ENCODE results near the gene CLASP2. TPM values are rescaled to one million over a fixed set of nuclear protein-coding genes. Genes with fewer than 3 reads are reported as not detected.

CLASP2 gene
- total RNA-seq, 1 experiment from 2014 or later: 58.9 TPM

GRCh38 chr3:33581666-33582065, 136.4 kb downstream of the CLASP2 start:
- POLR2A ChIA-PET: no interaction called here
- no TSS peak for BruUV-seq (replicated peaks)

GRCh38 chr3:33579840-33580239, 138.2 kb downstream of the CLASP2 start:
- intact Hi-C loops (cut with micrococcal nuclease): no loop called here
- POLR2A ChIA-PET: no interaction called here
- peaks cover 43% of the 10 kb centered on the region for H3K36me3 Mint-ChIP-seq (ENCODE audit: insufficient read depth, unreplicated experiment)

More at GRCh38 chr3:33581666-33582065, 136.4 kb downstream of the CLASP2 start:
- Mint-ChIP-seq H3K4me3 (ENCODE audit: unreplicated experiment) (no peak overlapping the region), H3K4me1 (ENCODE audit: insufficient read depth, unreplicated experiment) (peaks cover 10% of the 10 kb centered on the region), H3K27ac (ENCODE audit: low read depth, unreplicated experiment) (no peak overlapping the region), H3K27me3 (ENCODE audit: insufficient read depth, unreplicated experiment) (no peaks in the 10 kb centered on the region), H3K9me3 (ENCODE audit: unreplicated experiment) (no peaks in the 10 kb centered on the region), H3K36me3 (ENCODE audit: insufficient read depth, unreplicated experiment) (peaks cover 36% of the 10 kb centered on the region)
- no peak for DNase-seq (ENCODE audit: unreplicated experiment)
- TF ChIP-seq CTCF (IDR thresholded peaks at IDR 0.05; ENCODE audit: unreplicated experiment): no peak
- intact Hi-C loops (cut with micrococcal nuclease): no loop called here
- CTCF ChIA-PET: interaction anchor here (0.8 kb wide), 1 partner anchor 63 kb away, joined by 3 read pairs; no protein-coding TSS in a partner anchor

GRCh38 chr3:33579178-33579510, 138.9 kb downstream of the CLASP2 start:
- intact Hi-C loops (cut with micrococcal nuclease): no loop called here
- POLR2A ChIA-PET: no interaction called here
- CTCF ChIA-PET: interaction anchor here (0.9 kb wide), 1 partner anchor 309 kb away, joined by 3 read pairs; no protein-coding TSS in a partner anchor
- Mint-ChIP-seq H3K27ac (ENCODE audit: low read depth, unreplicated experiment) (peak overlapping the region; percentile 57), H3K4me1 (ENCODE audit: insufficient read depth, unreplicated experiment) (peaks cover 10% of the 10 kb centered on the region), H3K36me3 (ENCODE audit: insufficient read depth, unreplicated experiment) (peaks cover 41% of the 10 kb centered on the region), H3K9me3 (ENCODE audit: unreplicated experiment) (no peaks in the 10 kb centered on the region), H3K4me3 (ENCODE audit: unreplicated experiment) (no peak overlapping the region), H3K27me3 (ENCODE audit: insufficient read depth, unreplicated experiment) (no peaks in the 10 kb centered on the region)
- BruUV-seq (replicated peaks): no TSS peak
- TF ChIP-seq CTCF (IDR thresholded peaks at IDR 0.05; ENCODE audit: unreplicated experiment): no peak
- no peak for DNase-seq (ENCODE audit: unreplicated experiment)

More at GRCh38 chr3:33579840-33580239, 138.2 kb downstream of the CLASP2 start:
- H3K27me3 Mint-ChIP-seq (ENCODE audit: insufficient read depth, unreplicated experiment): no peaks in the 10 kb centered on the region
- TF ChIP-seq CTCF (IDR thresholded peaks at IDR 0.05; ENCODE audit: unreplicated experiment): no peak
- H3K4me1 Mint-ChIP-seq (ENCODE audit: insufficient read depth, unreplicated experiment): peaks cover 10% of the 10 kb centered on the region
- no peak overlapping the region for H3K4me3 Mint-ChIP-seq (ENCODE audit: unreplicated experiment)
- no peak for DNase-seq (ENCODE audit: unreplicated experiment)
- H3K27ac Mint-ChIP-seq (ENCODE audit: low read depth, unreplicated experiment): peak overlapping the region; percentile 57
- CTCF ChIA-PET: interaction anchor here (0.7 to 0.9 kb wide), 2 partner anchors 190 to 309 kb away, joined by 3 read pairs; no protein-coding TSS in a partner anchor
- no TSS peak for BruUV-seq (replicated peaks)
- H3K9me3 Mint-ChIP-seq (ENCODE audit: unreplicated experiment): no peaks in the 10 kb centered on the region

GRCh38 chr3:33578325-33579177, 139.5 kb downstream of the CLASP2 start:
- no peak for TF ChIP-seq CTCF (IDR thresholded peaks at IDR 0.05; ENCODE audit: unreplicated experiment)
- intact Hi-C loops (cut with micrococcal nuclease): no loop called here
- DNase-seq (ENCODE audit: unreplicated experiment): peak; percentile 63
- POLR2A ChIA-PET: no interaction called here
- no TSS peak for BruUV-seq (replicated peaks)
- CTCF ChIA-PET: no interaction called here
- Mint-ChIP-seq H3K4me1 (ENCODE audit: insufficient read depth, unreplicated experiment) (peaks cover 10% of the 10 kb centered on the region), H3K9me3 (ENCODE audit: unreplicated experiment) (no peaks in the 10 kb centered on the region), H3K36me3 (ENCODE audit: insufficient read depth, unreplicated experiment) (peaks cover 41% of the 10 kb centered on the region), H3K27ac (ENCODE audit: low read depth, unreplicated experiment) (no peak overlapping the region), H3K4me3 (ENCODE audit: unreplicated experiment) (no peak overlapping the region), H3K27me3 (ENCODE audit: insufficient read depth, unreplicated experiment) (no peaks in the 10 kb centered on the region)

All from MCF 10A (cell line).